Mucosa of stomach (tissue), 1 donor: ENCODE results near the gene GALNT6.
"Not testable (repeated sequence)": the region's sequence is repeated elsewhere in the genome, so short reads cannot be mapped to it uniquely, and the experiment has no call there.

Source experiments
- H3K27me3 ChIP-seq: one replicate; pipeline ENCODE4 v1.7.0; 2013; ENCODE audit warnings: mild to moderate bottlenecking, low read length; ENCODE audit not compliant: control insufficient read depth, insufficient read depth
- H3K36me3 ChIP-seq: one replicate; pipeline ENCODE4 v1.7.0; 2013; ENCODE audit warnings: low read length; ENCODE audit not compliant: control insufficient read depth, insufficient read depth
- H3K4me1 ChIP-seq: one replicate; pipeline ENCODE4 v1.7.0; 2013; ENCODE audit warnings: mild to moderate bottlenecking, low read length; ENCODE audit not compliant: control insufficient read depth, insufficient read depth
- H3K4me3 ChIP-seq: one replicate; pipeline ENCODE4 v1.7.0; 2013; ENCODE audit warnings: low read length
- H3K9ac ChIP-seq: one replicate; pipeline ENCODE4 v1.7.0; 2013; ENCODE audit warnings: mild to moderate bottlenecking, low read length, moderate library complexity
- H3K9me3 ChIP-seq: one replicate; pipeline ENCODE4 v1.7.0; 2013; ENCODE audit warnings: mild to moderate bottlenecking, low read length, moderate library complexity; ENCODE audit not compliant: control insufficient read depth
- donor health status: Pancreatic carcinoma.

GALNT6 gene

DNA sequence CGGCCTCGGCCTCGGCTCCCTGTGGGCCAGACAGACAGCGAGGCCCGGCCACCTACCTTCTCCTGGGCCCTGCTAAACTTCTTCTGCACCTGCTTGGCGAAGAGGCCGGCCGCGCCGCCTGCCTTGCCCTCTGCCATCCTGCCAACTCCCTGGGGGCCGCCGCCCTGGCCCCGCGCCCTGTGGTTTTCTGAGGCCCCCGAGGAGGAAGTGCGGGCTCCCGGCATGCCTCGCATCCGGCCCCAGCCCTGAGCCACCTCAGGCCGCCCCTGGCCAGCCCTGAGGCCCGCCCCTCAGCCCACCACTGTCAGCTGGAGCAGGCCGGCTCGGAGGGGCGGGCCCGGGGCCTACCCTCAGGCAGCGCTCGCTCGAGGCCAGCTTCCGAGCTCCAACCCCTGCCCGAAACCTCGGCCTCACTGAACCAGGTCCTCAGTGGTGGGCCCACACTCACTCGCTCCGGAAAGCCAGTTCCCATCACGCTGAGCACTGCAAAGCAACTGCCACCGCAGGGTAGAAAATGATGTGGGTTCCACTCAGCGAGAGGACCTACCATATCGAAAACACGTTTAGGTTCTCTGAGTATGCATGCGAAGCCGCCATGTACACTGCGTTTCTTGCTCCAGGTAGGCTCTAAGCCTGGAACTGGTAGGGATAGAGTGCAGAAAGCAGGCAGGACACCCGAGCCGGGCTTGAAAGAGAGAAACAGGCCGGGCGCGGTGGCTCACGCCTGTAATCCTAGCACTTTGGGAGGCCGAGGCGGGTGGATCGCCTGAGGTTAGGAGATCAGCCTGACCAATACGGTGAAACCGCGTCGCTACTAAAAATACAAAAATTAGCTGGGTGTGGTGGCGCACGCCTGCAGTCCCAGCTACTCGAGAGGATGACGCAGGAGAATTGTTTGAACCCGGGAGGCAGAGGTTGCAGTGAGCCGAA is 67.0 kb downstream of the GALNT6 start, which contains the start of gene BIN2:
BIN2 (minus strand) TSS at position 209 of the 930 bp plus-strand sequence; CDS start at position 137, 72 bp downstream.
- H3K27me3 ChIP-seq, result no peaks in the 10 kb centered on the region
- no peak within 1 kb of the TSS for H3K4me3 ChIP-seq
- H3K4me1 ChIP-seq, result peaks cover 22% of the 10 kb centered on the region
- no peaks in the 10 kb centered on the region for H3K36me3 ChIP-seq
- H3K9me3 ChIP-seq, result no peaks in the 10 kb centered on the region
- H3K9ac ChIP-seq, result no peak within 1 kb of the TSS

DNA sequence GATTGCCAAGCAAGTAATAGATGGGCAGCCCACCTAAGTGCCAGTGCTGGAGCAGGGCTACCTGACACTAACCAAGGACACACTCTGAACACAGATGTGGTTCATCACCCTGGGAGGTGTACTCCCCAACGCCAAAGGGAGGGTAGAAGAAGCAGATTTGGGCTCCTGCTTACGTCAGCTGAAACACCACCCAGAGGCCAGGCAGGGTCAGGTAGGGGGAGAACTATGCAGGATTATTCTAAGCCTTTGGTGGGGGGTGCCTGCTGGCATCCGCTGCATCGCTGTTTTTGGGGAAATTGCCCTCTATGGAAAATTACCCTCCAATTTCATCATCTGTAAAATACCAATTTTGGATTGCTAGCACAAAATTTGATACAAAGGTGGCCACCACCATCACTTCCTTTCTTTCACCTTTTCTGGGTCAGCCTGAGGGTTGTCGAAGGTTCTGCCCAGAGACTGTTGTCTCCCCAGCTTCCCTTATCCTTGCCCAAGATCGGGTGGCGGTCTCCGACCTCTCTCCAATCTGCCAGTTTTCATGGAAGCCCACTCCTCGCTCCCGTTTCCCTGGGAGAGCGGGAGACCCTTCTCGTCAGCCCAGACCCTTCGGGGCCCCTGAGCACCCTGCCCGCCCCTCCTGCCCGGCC is 67.8 kb downstream of the GALNT6 start:
- peaks cover 30% of the 10 kb centered on the region for H3K4me1 ChIP-seq
- no peak overlapping the region for H3K4me3 ChIP-seq
- no peaks in the 10 kb centered on the region for H3K36me3 ChIP-seq
- no peaks in the 10 kb centered on the region for H3K27me3 ChIP-seq
- H3K9ac ChIP-seq, result no peak overlapping the region
- no peaks in the 10 kb centered on the region for H3K9me3 ChIP-seq

DNA sequence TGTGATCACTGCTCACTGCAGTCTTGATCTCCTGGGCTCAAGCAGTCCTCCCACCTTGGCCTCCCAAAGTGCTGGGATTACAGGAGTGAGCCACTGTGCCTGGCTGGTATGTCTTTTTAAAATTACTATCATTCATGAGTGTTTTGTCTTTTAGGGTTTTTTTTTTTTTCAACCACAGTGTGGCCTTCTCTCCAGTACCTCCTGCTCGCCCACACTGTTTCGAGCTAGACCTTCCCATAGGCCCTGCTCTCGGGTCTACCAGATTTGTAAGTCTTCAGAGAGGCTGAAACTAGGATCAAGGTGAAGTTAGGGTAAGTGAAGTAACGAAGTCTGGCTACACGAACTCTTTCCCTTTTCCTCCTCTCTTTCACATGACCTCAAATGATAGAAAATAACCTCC is 68.8 kb downstream of the GALNT6 start:
- no peak overlapping the region for H3K9ac ChIP-seq
- peaks cover 32% of the 10 kb centered on the region for H3K4me1 ChIP-seq
- no peaks in the 10 kb centered on the region for H3K27me3 ChIP-seq
- H3K4me3 ChIP-seq, result no peak overlapping the region
- no peaks in the 10 kb centered on the region for H3K9me3 ChIP-seq
- H3K36me3 ChIP-seq, result no peaks in the 10 kb centered on the region

DNA sequence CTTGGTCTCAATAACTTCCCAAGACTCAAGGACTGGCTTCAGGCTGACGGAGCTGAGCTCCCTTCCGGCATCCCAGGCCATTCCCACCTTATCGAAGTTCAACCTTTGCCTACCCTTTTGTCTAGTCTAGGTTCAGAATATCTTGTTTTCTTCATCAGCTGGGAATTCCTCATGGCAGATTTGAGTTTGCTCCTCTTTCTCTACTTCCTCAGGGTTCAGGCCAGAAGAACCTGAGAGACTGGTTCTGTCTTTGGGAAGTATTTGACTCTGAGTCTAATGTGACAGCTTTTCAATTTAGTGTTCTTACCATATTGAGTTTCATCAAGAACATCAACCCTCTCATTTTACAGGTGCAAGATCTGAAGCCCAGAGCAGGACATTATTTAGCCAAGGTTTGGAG is 69.3 kb downstream of the GALNT6 start:
- H3K36me3 ChIP-seq, result no peaks in the 10 kb centered on the region
- H3K9me3 ChIP-seq, result no peaks in the 10 kb centered on the region
- H3K4me3 ChIP-seq, result no peak overlapping the region
- no peak overlapping the region for H3K9ac ChIP-seq
- H3K27me3 ChIP-seq, result no peaks in the 10 kb centered on the region
- peaks cover 31% of the 10 kb centered on the region for H3K4me1 ChIP-seq

DNA sequence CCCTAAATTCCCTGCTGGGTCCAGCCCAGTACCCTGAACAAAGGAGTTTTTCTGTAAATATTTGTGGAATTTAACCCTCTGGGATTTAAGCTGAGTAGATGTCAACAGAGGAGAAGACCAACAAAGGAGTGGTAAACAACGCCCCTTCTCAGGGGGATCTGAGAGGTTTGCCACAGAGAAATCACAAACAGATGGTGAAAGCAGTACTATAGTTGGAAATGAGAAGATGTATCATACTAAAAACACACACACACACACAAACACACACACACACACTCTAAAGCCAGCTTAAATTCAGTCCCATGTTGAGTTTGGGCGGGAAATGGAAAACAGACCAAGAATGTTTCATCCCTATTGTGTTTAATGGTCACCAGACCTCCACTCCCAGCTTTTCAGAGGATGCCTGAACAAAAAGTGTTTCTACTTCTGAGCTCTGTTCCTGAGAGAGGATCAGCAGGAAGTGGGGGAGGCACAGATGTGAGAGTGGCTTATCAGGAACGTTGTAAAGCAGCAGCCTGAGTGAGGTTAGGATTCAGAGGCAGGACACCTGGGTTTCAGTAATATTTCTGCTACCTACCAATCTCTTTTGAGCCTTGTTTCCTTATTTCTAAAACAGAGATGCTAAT is 70.4 kb downstream of the GALNT6 start:
- H3K9me3 ChIP-seq, result no peaks in the 10 kb centered on the region
- H3K27me3 ChIP-seq, result no peaks in the 10 kb centered on the region
- H3K36me3 ChIP-seq, result no peaks in the 10 kb centered on the region
- H3K4me1 ChIP-seq, result peaks cover 26% of the 10 kb centered on the region
- no peak overlapping the region for H3K9ac ChIP-seq
- no peak overlapping the region for H3K4me3 ChIP-seq

DNA sequence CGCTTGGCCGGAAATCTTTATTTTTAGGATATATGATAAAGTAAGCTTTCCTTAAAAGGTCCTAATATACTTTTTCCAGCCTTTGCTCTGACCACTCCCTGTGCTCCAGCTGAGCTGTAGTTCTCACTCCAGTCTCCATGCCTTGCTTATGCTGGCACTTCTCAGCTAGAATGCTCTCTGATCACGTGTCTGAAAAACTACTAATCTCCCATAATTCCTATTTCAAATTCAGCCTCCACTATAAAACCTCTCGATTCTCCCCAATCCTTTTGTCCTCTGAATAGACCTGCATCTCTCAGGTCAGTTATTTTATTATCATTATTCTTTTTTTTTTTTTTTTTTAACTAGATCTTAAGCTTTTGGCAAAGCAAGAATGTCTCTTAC is 70.9 kb downstream of the GALNT6 start:
- peaks cover 26% of the 10 kb centered on the region for H3K4me1 ChIP-seq
- no peak overlapping the region for H3K9ac ChIP-seq
- H3K36me3 ChIP-seq, result no peaks in the 10 kb centered on the region
- no peaks in the 10 kb centered on the region for H3K27me3 ChIP-seq
- H3K4me3 ChIP-seq, result no peak overlapping the region
- H3K9me3 ChIP-seq, result no peaks in the 10 kb centered on the region

DNA sequence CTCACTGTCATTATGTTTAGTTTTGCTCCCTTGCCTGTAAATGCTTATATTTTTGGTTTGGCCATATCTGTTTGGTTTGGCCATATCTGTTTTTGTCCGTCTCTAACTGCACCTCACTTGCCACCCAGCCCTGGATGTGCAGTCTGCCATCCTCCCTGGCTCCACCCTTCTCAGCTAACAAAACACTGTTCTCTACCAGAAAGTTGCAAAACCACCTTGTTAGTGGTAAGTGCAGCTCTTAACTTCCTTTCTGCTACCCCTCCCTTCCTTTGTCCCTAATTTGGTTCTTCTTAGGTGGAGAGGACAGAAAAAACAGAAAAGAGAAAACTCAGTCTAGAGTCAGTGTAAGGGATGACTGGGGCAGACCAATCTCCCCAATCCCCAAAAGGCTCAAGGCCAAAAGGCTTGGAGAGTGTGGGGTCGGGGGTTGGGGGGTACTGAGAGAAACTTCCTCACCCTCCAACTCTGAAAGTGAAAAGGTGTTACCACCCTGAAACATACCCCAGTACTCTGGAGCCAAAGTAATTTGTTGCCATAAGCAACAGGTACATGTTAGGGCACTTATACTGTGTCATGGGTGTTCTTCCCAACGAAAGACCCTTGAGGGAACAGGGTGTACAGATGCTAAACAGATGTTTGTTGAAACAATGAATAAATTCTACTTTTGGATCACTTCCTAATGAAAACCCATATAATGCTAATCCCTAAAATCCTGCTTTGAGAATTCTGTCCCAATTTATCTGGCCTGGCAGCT is 72.2 kb downstream of the GALNT6 start:
- no peak overlapping the region for H3K9ac ChIP-seq
- H3K27me3 ChIP-seq, result no peaks in the 10 kb centered on the region
- peaks cover 23% of the 10 kb centered on the region for H3K4me1 ChIP-seq
- H3K4me3 ChIP-seq, result no peak overlapping the region
- H3K36me3 ChIP-seq, result no peaks in the 10 kb centered on the region
- no peaks in the 10 kb centered on the region for H3K9me3 ChIP-seq

DNA sequence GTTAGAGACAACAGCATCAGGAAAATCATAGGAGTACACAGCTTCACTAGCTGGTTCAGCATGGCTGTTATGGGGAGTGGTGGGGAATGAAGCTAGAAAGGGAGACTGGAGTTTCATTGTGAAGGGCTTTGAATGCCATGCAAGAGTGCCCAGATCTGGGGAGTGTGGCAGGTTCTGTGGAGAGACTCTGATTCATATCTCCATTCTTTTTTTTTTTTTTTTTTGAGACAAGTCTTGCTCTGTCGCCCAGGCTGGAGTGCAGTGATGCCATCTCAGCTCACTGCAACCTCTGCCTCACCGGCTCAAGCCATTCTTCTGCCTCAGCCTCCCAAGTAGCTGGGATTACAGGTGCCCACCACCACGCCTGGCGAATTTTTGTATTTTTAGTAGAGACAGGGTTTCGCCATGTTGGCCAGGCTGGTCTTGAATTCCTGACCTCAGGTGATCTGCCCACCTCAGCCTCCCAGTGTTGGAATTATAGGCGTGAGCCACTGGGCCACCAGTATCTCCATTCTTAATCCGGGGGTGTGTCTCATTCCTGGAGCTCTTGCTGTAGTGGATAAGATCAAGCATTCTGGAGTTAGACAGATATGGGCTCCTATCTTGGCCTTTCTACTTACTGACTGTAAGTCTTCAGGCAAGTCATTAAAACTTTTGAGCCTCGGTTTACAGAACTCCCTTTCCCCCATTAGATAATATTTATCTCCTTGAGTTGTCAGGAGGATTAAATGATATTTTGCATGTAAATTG is 73.0 kb downstream of the GALNT6 start:
- peaks cover 23% of the 10 kb centered on the region for H3K4me1 ChIP-seq
- not testable (repeated sequence) for H3K9me3 ChIP-seq, H3K9ac ChIP-seq, H3K36me3 ChIP-seq, H3K27me3 ChIP-seq, H3K4me3 ChIP-seq

DNA sequence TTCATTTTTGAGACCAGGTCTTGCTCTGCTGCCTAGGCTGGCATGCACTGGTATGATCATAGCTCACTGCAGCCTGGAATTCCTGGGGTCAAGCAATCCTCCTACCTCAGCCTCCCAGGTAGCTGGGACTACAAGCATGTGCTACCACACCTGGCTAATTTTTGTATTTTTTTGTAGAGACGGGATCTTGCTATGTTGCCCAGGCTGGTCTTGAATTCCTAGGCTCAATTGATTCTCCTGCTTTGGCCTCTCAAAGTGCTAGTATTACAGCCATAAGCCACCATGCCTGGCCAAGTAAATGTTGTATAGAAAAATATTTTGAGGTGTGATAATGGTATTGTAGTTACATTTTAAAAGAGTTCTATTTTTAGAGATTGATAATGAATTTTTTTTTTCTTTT is 79.8 kb downstream of the GALNT6 start:
- Histone ChIP-seq H3K36me3 (no peaks in the 10 kb centered on the region), H3K9ac (no peak overlapping the region), H3K27me3 (no peaks in the 10 kb centered on the region), H3K4me1 (peaks cover 28% of the 10 kb centered on the region), H3K4me3 (no peak overlapping the region), H3K9me3 (no peaks in the 10 kb centered on the region)

DNA sequence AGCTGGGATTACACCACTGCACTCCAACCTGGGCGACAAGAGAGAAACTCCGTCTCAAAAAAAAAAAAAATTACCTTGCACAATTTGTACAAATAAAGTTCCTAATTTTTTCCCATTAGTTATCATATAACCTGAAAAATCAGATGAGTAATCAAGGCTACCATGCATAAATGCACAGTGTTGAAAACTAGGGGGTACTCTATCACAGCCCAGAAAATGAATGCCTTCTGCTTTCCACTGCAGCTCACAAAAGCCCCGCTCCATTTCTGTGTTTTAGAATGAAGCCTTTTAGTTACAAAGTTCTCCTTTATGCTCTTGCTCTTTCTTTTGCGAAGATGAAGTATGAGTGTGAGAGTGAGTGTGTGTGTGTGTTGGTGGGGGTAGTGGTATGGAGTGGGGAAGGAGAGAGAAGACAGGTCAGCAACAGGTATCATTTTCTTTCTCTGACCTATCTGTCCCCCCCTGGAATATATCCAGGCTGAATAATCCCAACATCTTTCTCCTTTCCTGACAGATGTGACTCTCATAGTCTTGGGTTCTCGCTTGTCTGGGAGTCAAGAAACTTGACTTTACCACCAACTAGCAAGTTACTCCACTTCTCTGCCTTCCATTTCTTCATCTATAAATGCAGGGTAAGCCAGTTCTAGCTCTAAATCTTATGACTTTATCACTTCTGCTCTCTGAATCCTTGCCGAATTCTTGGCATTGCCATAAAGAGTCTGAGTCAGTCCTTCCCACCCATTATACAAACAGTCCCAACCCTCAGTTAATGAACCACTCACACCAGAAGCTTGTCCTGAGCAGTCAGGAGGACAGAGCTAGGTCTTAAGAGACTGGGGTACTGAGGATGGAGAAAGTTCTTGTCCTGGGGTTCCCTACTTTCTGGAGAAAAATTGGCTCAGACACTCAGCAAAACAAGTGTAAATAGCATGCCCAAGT is 83.3 kb downstream of the GALNT6 start:
- Histone ChIP-seq H3K27me3 (no peaks in the 10 kb centered on the region), H3K36me3 (no peaks in the 10 kb centered on the region), H3K9me3 (no peaks in the 10 kb centered on the region), H3K4me1 (peaks cover 28% of the 10 kb centered on the region), H3K4me3 (no peak overlapping the region), H3K9ac (peak overlapping the region; percentile 32)
